GM21390 (cell line): ENCODE data around the gene SLIT2.

Experiments used
- ATAC-seq: cut with Tn5 transposase; IDR thresholded peaks from one replicate; pipeline ENCODE4 v1.9.1; 2021; ENCODE audit not compliant: unreplicated experiment

Gene SLIT2

GRCh38 chr4:20251796-20252655 is at the start of gene SLIT2:
TSS of gene SLIT2 (plus strand) at chr4:20251905. CDS start at chr4:20253816, 1,911 bp downstream.
- ATAC-seq = peak; percentile 74

GRCh38 chr4:20203508-20203907 is 48.2 kb upstream of the SLIT2 start:
- ATAC-seq = no peak

- no peak for ATAC-seq
These were observed 34.2 kb upstream of the SLIT2 start for GRCh38 chr4:20217521-20217920.

- ATAC-seq = no peak
These were observed 33.8 kb upstream of the SLIT2 start for GRCh38 chr4:20217951-20218350.

GRCh38 chr4:20219521-20219920 is 32.2 kb upstream of the SLIT2 start:
- no peak for ATAC-seq

- no peak for ATAC-seq
These were observed 13.7 kb upstream of the SLIT2 start for GRCh38 chr4:20237894-20238537.

- peak; percentile 51 for ATAC-seq
These were observed 3.5 kb upstream of the SLIT2 start for GRCh38 chr4:20248155-20248558.

- ATAC-seq = no peak
These were observed 2.4 kb upstream of the SLIT2 start for GRCh38 chr4:20249333-20249732.

- no peak for ATAC-seq
These were observed 492 bp upstream of the SLIT2 start for GRCh38 chr4:20251031-20251795.

GRCh38 chr4:20252656-20253282 is 1.1 kb downstream of the SLIT2 start:
- no peak for ATAC-seq

- no peak for ATAC-seq
These were observed 1.6 kb downstream of the SLIT2 start for GRCh38 chr4:20253283-20253734.

- ATAC-seq = no peak
These were observed 2.2 kb downstream of the SLIT2 start for GRCh38 chr4:20253735-20254409.

GRCh38 chr4:20254511-20255250 is 3.0 kb downstream of the SLIT2 start:
- no peak for ATAC-seq

- no peak for ATAC-seq
These were observed 3.5 kb downstream of the SLIT2 start for GRCh38 chr4:20255251-20255586.

- no peak for ATAC-seq
These were observed 4.1 kb downstream of the SLIT2 start for GRCh38 chr4:20255823-20256222.

- no peak for ATAC-seq
These were observed 4.7 kb downstream of the SLIT2 start for GRCh38 chr4:20256381-20256881.

GRCh38 chr4:20259707-20260106 is 8.0 kb downstream of the SLIT2 start:
- ATAC-seq = no peak

- no peak for ATAC-seq
These were observed 9.1 kb downstream of the SLIT2 start for GRCh38 chr4:20260821-20261220.

GRCh38 chr4:20262221-20262620 is 10.5 kb downstream of the SLIT2 start:
- no peak for ATAC-seq

GRCh38 chr4:20264688-20265087 is 13.0 kb downstream of the SLIT2 start:
- ATAC-seq = no peak
